HG02981 (cell line): ENCODE measurements around the gene CYP2A7.
"Not testable (repeated sequence)": the region's sequence is repeated elsewhere in the genome, so short reads cannot be mapped to it uniquely, and the experiment has no call there.

Experiments used
- ATAC-seq: cut with Tn5 transposase; IDR thresholded peaks from one replicate; pipeline ENCODE4 v1.9.1; 2021; ENCODE audit warnings: mild to moderate bottlenecking, moderate library complexity; ENCODE audit not compliant: unreplicated experiment

CYP2A7 gene

GRCh38 chr19:40843653-40844052, 38.4 kb downstream of the CYP2A7 start:
- ATAC-seq: not testable (repeated sequence)

- ATAC-seq: not testable (repeated sequence)
Observed at GRCh38 chr19:40842997-40843652, 38.9 kb downstream of the CYP2A7 start.

GRCh38 chr19:40842012-40842411, 40.0 kb downstream of the CYP2A7 start:
- ATAC-seq: not testable (repeated sequence)

GRCh38 chr19:40838477-40838876, 43.6 kb downstream of the CYP2A7 start:
- not testable (repeated sequence) for ATAC-seq

- no peak for ATAC-seq
Observed at GRCh38 chr19:40836754-40837429, 45.1 kb downstream of the CYP2A7 start.

- not testable (repeated sequence) for ATAC-seq
Observed at GRCh38 chr19:40833728-40834533, 48.1 kb downstream of the CYP2A7 start.

GRCh38 chr19:40832431-40832790, 49.6 kb downstream of the CYP2A7 start:
- not testable (repeated sequence) for ATAC-seq

GRCh38 chr19:40831502-40832430, 50.3 kb downstream of the CYP2A7 start:
- ATAC-seq: no peak

- not testable (repeated sequence) for ATAC-seq
Observed at GRCh38 chr19:40830741-40831140, 51.3 kb downstream of the CYP2A7 start.

GRCh38 chr19:40829205-40829604, 52.8 kb downstream of the CYP2A7 start:
- ATAC-seq: no peak

- no peak for ATAC-seq
Observed at GRCh38 chr19:40827386-40828247, 54.4 kb downstream of the CYP2A7 start.

GRCh38 chr19:40826699-40827385, 55.2 kb downstream of the CYP2A7 start:
- ATAC-seq: not testable (repeated sequence)

GRCh38 chr19:40826312-40826698, 55.7 kb downstream of the CYP2A7 start:
- ATAC-seq: not testable (repeated sequence)

GRCh38 chr19:40825460-40826095, 56.5 kb downstream of the CYP2A7 start:
- ATAC-seq: not testable (repeated sequence)
